ENCODE results near the gene TEKT3. TPM values are rescaled to one million over a fixed set of nuclear protein-coding genes. Genes with fewer than 3 reads are reported as not detected.

Gene TEKT3
- total and polyA plus RNA-seq, 2 donors (not counting 3 experiments of a cell fraction or from before 2014, with no cell fraction given), result 0.28 TPM; not detected in 1

DNA sequence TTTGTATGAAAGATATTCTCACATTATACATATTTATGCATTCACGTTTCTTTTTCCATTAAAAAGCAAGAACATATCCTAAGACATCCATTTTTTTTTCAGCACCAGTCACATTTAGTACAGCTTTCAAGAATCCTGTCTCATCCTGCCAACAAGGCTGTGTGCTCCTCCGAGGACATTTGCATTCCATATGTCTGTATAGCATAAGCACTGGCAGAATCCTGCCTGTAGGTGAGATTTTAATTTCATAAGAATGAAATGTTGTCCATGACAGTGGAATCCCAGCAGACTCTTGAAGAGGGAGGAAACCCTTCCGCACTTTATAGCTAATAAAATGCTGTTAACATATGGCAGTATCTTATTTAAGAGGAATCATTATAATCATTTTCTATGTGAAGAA, 73.4 kb downstream of the TEKT3 start:
- Histone ChIP-seq H3K4me3 (replicated peaks in 1 of 3; ENCODE audit: insufficient read depth in 1 of 3, low read depth in 1 of 3, low read length in 3 of 3) (no peak overlapping the region), H3K9me3 (replicated peaks; ENCODE audit: control insufficient read depth, insufficient read depth, low read length) (no peaks in the 10 kb centered on the region), H3K36me3 (ENCODE audit: control insufficient read depth in 2 of 2, extremely low read depth in 1 of 2, insufficient read depth in 2 of 2, low read length in 2 of 2) (no peaks in the 10 kb centered on the region), H3K9me1 (replicated peaks; ENCODE audit: control insufficient read depth, extremely low read depth, insufficient read depth, low read length) (no peaks in the 10 kb centered on the region), H4K20me1 (replicated peaks; ENCODE audit: control insufficient read depth, extremely low read depth, insufficient read depth, low read length) (no peaks in the 10 kb centered on the region), H3K27ac (ENCODE audit: insufficient read depth, low read depth, low read length) (no peak overlapping the region), H3K4me2 (ENCODE audit: insufficient read depth, low read length) (no peak overlapping the region), H3K27me3 (ENCODE audit: control insufficient read depth in 2 of 2, insufficient read depth in 2 of 2, low read length in 2 of 2) (peaks cover 0 to 12% of the 10 kb centered on the region in 2 experiments), H3K79me2 (ENCODE audit: control insufficient read depth, insufficient read depth, low read length) (no peaks in the 10 kb centered on the region), H3K9ac (replicated peaks; ENCODE audit: extremely low read depth, insufficient read depth, low read length) (no peak overlapping the region), H3K4me1 (ENCODE audit: control insufficient read depth, extremely low read depth, insufficient read depth, low read length) (peaks cover 5% of the 10 kb centered on the region), H2AFZ (ENCODE audit: low read depth, low read length) (no peak overlapping the region)
- intact Hi-C loops (cut with micrococcal nuclease) (no loop called here), dilution Hi-C loops (cut with MboI; ENCODE audit: extremely low pct_ligation_motif_present, low sequenced_read_pairs) (no loop called here)
- TF ChIP-seq EZH2 (IDR thresholded peaks at IDR 0.05; ENCODE audit: borderline replicate concordance, low read depth, low read length, severe bottlenecking) (no peak), CTCF (IDR thresholded peaks at IDR 0.05; ENCODE audit: extremely low read depth in 1 of 2, insufficient read depth in 1 of 2, low read depth in 1 of 2, low read length in 2 of 2) (no peak), JUN (IDR thresholded peaks at IDR 0.05; ENCODE audit: borderline replicate concordance, insufficient read depth, insufficient read length, low read depth) (no peak)
- BruUV-seq (replicated peaks), result no TSS peak
- ChIA-PET CTCF (interaction anchor here (1.6 kb wide), 1 partner anchor 235 kb away, joined by 10 read pairs; no protein-coding TSS in a partner anchor), POLR2A (no interaction called here)
- FAIRE-seq (no peak), DNase-seq (ENCODE audit: low read depth, low spot score) (no peak)

DNA sequence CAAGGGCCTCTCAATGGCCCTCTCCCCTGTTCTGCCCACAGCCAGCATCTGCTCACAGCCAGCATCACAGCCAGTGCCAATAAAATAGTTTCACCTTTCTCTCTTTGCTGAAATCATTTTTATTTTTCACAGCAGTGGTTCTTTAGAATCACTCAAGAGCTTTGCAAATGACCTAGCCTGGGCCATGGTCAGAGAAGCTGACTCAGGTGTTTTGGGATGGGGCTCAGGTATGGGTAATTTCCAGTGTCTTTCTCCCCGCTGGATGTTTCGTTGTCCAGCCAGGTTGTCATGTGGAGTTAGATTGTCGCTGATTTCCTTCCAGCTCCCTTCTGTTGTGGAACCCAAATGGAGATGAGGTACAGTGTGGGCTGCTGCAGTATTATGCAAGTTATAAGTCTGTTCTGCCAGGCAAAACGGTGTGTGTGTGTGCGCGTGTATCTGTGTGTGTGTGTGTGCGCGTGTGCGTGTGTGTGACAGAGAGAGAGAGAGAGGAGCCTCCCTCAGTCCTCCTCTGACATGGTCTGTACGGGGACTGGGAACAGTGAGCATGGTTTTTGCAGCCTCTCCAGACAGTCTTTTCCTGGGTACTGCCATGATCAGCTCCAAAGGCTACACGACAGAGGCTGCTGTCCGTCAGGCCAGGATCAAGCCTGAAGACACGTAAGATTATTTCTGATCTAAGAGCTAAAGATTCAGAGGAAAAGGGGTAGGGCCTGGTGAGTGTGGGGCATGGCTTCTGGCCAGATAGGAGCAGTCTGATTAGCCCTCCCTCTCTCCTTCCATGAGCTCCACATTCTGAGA, 74.9 kb downstream of the TEKT3 start:
- intact Hi-C loops (cut with micrococcal nuclease), result no loop called here
- no peak overlapping the region for H3K4me3 ChIP-seq (replicated peaks in 1 of 3; ENCODE audit: insufficient read depth in 1 of 3, low read depth in 1 of 3, low read length in 3 of 3)
- no peak overlapping the region for H3K27ac ChIP-seq (ENCODE audit: insufficient read depth, low read depth, low read length)
- POLR2A ChIA-PET, result interaction anchor here (0.6 kb wide), 1 partner anchor 97 kb away, joined by 7 read pairs; no protein-coding TSS in a partner anchor
- no peak overlapping the region for H3K4me2 ChIP-seq (ENCODE audit: insufficient read depth, low read length)
- H3K4me1 ChIP-seq (ENCODE audit: control insufficient read depth, extremely low read depth, insufficient read depth, low read length), result peaks cover 5% of the 10 kb centered on the region
- H4K20me1 ChIP-seq (replicated peaks; ENCODE audit: control insufficient read depth, extremely low read depth, insufficient read depth, low read length), result no peaks in the 10 kb centered on the region
- H2AFZ ChIP-seq (ENCODE audit: low read depth, low read length), result no peak overlapping the region
- dilution Hi-C loops (cut with MboI; ENCODE audit: extremely low pct_ligation_motif_present, low sequenced_read_pairs), result no loop called here
- FAIRE-seq (no peak), DNase-seq (ENCODE audit: low read depth, low spot score) (no peak)
- no peak overlapping the region for H3K9ac ChIP-seq (replicated peaks; ENCODE audit: extremely low read depth, insufficient read depth, low read length)
- H3K36me3 ChIP-seq (ENCODE audit: control insufficient read depth in 2 of 2, extremely low read depth in 1 of 2, insufficient read depth in 2 of 2, low read length in 2 of 2), result no peaks in the 10 kb centered on the region
- CTCF ChIA-PET, result interaction anchor here (0.7 to 11.6 kb wide), 3 partner anchors 9 to 235 kb away, joined by 3 to 410 read pairs (median 4); no protein-coding TSS in a partner anchor
- BruUV-seq (replicated peaks), result no TSS peak
- no peaks in the 10 kb centered on the region for H3K9me1 ChIP-seq (replicated peaks; ENCODE audit: control insufficient read depth, extremely low read depth, insufficient read depth, low read length)
- H3K79me2 ChIP-seq (ENCODE audit: control insufficient read depth, insufficient read depth, low read length), result peaks cover 2% of the 10 kb centered on the region
- no peaks in the 10 kb centered on the region for H3K9me3 ChIP-seq (replicated peaks; ENCODE audit: control insufficient read depth, insufficient read depth, low read length)
- no peak for TF ChIP-seq FOS (IDR thresholded peaks at IDR 0.05; ENCODE audit: borderline replicate concordance, insufficient read depth, low read length)
- TF ChIP-seq POLR2A (IDR thresholded peaks at IDR 0.05; ENCODE audit: low read depth, low read length), result no peak
- no peak for TF ChIP-seq EZH2 (IDR thresholded peaks at IDR 0.05; ENCODE audit: borderline replicate concordance, low read depth, low read length, severe bottlenecking)
- TF ChIP-seq, protein P1, sequence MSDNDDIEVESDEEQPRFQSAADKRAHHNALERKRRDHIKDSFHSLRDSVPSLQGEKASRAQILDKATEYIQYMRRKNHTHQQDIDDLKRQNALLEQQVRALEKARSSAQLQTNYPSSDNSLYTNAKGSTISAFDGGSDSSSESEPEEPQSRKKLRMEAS (IDR thresholded peaks at IDR 0.05; ENCODE audit: insufficient read depth, insufficient read length), result no peak
- no peak for TF ChIP-seq POLR2AphosphoS5 (IDR thresholded peaks at IDR 0.05; ENCODE audit: insufficient read depth, low read depth, low read length)
- TF ChIP-seq MYC (IDR thresholded peaks at IDR 0.05; ENCODE audit: low read depth, low read length), result no peak
- no peak for TF ChIP-seq CTCF (IDR thresholded peaks at IDR 0.05; ENCODE audit: extremely low read depth in 1 of 2, insufficient read depth in 1 of 2, low read depth in 1 of 2, low read length in 2 of 2)
- no peak for TF ChIP-seq JUN (IDR thresholded peaks at IDR 0.05; ENCODE audit: borderline replicate concordance, insufficient read depth, insufficient read length, low read depth)
- no peak for TF ChIP-seq GATA2 (IDR thresholded peaks at IDR 0.05; ENCODE audit: insufficient read depth, insufficient read length, low read depth, low read length)
- peaks cover 0 to 12% of the 10 kb centered on the region in 2 experiments for H3K27me3 ChIP-seq (ENCODE audit: control insufficient read depth in 2 of 2, insufficient read depth in 2 of 2, low read length in 2 of 2)
